Neural progenitor cell (in vitro differentiated cells): ENCODE measurements around the gene AGO1.

Experiments used
- EZH2 ChIP-seq: fragments of 200-600 bp; sonication (generic); IDR thresholded peaks from 2 replicates; pipeline ENCODE4 v1.6.1; 2017; ENCODE audit warnings: antibody characterized with exemption, mild to moderate bottlenecking, moderate library complexity
- EZH2phosphoT487 ChIP-seq: fragments of 200-600 bp; sonication (generic); IDR thresholded peaks from 2 replicates; pipeline ENCODE4 v1.6.1; 2017; ENCODE audit warnings: antibody characterized with exemption
- TF ChIP-seq, protein P1 (sequence below): fragments of 200-600 bp; sonication (generic); IDR thresholded peaks from 2 replicates; pipeline ENCODE4 v1.5.1; 2017; ENCODE audit warnings: antibody characterized with exemption, mild to moderate bottlenecking

DNA sequence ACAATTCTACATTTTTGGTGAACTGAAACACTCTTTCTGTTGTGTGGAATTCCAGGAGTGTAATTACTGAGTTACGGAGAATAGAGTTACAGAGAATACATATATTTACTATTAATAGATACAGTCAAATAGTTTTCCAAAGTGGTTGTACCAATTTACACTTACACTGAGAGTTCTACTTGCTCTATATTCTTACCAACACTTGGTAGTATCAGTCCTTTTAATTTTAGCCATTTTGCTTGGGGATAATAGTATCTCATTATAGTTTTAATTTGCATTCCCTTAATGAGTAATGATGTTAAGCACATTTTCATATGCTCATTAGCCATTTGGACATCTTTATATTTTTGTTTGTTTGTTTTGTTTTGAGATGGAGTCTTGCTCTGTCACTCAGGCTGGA is 46.3 kb upstream of the AGO1 start:
- TF ChIP-seq, protein P1, sequence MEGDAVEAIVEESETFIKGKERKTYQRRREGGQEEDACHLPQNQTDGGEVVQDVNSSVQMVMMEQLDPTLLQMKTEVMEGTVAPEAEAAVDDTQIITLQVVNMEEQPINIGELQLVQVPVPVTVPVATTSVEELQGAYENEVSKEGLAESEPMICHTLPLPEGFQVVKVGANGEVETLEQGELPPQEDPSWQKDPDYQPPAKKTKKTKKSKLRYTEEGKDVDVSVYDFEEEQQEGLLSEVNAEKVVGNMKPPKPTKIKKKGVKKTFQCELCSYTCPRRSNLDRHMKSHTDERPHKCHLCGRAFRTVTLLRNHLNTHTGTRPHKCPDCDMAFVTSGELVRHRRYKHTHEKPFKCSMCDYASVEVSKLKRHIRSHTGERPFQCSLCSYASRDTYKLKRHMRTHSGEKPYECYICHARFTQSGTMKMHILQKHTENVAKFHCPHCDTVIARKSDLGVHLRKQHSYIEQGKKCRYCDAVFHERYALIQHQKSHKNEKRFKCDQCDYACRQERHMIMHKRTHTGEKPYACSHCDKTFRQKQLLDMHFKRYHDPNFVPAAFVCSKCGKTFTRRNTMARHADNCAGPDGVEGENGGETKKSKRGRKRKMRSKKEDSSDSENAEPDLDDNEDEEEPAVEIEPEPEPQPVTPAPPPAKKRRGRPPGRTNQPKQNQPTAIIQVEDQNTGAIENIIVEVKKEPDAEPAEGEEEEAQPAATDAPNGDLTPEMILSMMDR, result no peak
- no peak for TF ChIP-seq EZH2
- no peak for TF ChIP-seq EZH2phosphoT487
